Retina (tissue), 1 donor: ENCODE results near the gene TRIO.
"Not testable (repeated sequence)": the region's sequence is repeated elsewhere in the genome, so short reads cannot be mapped to it uniquely, and the experiment has no call there.

ENCODE experiments used
- DNase-seq: peaks from one replicate; pipeline ENCODE4 v3.0.0-alpha.2; 2016

TRIO gene

DNA sequence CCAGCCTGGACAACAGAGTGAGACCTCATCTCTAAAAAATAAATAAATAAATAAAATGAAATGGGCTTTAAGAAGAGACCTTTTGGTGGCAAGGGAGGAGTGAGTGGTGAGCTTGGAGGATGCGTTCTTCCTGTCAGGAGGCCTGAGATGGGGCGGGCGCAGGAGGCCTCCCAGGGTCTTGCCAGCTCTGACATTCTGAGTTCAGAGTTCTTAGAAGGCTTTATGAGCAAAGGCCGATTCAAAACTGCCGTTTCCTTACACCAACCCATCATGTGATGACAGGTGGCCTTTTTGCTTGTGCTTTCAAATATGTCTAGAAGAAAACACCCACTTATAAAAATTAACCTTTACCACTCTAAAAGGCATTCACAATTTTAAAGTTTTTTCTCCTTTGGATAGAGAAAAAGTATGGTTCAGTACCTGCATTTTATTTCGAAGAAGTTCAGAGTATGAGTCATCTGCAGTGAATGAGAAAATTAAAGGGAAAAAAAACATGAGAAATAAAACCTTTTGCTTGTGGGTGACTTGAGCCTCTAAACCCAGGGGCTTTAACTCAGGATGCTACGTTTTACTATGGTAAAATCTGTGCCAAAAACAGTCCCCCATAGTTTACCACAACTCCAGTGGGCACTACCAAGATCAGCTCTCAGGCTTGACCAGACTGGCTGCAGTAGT is 281.0 kb downstream of the TRIO start:
- DNase-seq: no peak

- no peak for DNase-seq
Observed at GRCh38 chr5:14425559-14425958, 282.4 kb downstream of the TRIO start.

DNA sequence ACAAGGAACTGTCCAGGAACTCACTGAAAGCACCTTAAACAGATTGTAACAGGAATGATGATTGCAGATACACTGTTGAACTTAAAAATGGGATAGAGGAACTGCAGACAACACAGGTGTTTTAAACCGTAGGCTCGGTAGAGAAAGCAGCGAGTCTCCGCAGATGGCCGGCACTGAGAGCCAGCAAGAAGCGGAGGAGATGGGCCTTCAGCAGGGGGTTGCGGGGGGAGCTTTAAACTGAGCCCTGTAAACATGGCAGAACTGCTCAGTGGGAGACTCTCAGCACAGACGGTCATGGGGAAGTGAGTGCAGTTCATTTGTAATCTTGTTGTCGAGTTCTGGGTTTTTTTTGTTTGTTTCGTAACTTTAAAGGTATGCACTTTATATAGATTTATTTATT is 283.4 kb downstream of the TRIO start:
- no peak for DNase-seq

- no peak for DNase-seq
Observed at GRCh38 chr5:14428302-14429081, 285.4 kb downstream of the TRIO start.

DNA sequence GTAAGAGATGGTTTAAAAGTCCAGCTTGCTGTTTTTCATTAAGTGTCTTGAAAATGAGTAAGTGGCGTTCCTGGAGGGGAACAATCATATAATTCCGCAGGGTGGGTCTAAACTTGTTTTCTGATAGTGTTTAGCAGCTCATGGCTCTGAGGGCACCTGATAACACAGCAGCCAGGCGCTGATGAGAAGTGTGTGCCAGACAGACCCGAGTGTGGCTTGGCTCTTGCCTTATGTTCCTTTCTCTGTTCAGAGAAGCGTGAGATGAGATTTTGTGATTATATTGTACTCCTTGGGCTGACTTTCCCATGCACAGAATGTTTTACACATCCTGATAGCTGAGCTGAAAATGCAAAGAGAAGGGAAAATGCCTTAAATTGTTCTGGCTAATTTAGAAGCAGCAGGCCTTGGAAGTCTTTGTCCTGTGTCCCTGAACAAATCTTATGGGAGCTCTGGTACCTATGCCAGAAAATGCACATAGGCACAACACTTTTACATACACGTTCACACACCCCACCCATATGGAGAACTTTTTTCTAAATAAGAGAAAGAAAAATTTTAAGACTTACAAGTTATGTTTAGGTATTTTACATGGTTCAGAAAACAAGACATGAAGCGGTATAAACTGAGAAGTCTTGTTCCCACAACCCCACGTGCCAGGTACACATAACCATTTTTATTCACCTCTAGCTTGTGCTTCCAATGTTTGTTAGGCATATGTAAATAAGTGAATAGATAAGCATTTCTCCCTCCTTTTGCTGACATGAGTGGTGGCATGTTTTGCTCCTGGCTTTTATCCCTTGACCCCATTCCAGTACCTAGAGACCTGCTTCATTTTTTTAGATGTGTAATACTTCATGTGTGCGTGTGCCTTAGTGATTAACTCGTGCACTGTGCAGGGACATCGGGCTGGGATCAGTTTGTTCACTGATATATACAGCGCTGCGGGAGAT is 286.2 kb downstream of the TRIO start:
- no peak for DNase-seq

DNA sequence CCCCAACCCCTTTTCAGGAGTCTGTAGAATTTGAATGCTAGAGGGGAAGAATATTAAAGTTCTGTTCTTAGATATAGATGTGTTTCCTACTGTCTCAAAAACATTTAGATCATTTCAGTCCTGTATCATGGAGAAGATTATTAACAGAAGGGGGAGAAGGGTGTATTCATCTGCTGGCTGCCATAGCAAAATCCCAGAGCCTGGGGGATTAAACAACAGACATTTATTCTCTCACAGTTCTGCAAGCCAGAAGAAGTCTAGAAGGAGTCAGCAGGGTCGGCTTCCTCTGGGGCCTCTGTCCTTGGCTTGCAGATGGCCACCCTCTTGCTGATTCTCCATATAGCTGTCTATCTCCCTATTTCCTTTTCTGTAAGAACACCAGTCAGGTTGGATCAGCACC is 288.4 kb downstream of the TRIO start:
- DNase-seq: no peak

DNA sequence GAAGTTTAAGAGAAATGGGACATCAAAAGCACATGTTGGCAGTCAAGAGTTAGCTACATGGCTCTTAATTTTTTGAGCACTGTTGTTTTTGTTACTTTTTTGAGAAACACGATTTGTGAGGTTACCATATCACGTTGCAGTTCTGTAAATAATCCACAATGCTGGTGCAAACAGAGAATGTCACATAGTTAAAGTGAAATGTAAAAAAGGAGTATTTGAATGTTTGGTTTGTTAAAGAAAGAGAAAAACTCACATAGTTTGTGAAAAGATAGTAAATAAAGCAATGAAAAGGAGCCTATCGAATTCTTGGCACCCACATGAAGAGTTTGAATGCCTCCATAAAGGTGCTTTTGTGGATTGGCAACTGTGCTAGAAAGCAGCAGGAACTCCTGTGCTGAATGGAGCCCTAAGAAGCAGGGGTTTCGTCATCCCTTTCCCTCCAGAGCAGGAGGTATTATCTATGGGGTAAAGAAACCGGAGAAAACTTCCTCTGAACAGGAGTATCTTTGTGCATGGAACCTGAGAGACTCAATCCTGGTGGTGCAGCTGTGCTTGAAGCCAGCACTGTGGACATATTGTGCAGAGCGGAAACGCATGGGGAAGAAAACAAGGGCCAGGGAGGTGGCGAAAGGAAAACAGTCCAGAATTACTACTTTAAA is 289.9 kb downstream of the TRIO start:
- DNase-seq: no peak

DNA sequence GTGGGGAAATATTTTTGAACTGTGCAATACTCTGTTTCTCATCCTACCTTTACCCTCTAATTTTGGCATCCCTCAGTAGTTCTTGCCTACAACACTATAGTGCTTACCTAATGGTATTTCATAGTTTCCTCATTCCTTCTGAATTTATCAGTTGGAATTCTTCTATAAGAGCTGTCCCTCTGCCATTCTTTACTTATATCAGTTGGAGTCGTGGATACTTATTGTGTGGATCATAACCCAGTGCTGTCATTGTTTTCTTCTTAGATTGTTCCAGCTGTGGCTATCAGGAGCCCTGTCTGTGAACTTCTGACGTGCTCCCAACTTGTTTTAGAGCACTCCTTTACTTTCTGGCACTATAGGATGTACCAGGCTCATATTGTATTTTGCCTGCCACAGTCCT is 292.3 kb downstream of the TRIO start:
- no peak for DNase-seq

DNA sequence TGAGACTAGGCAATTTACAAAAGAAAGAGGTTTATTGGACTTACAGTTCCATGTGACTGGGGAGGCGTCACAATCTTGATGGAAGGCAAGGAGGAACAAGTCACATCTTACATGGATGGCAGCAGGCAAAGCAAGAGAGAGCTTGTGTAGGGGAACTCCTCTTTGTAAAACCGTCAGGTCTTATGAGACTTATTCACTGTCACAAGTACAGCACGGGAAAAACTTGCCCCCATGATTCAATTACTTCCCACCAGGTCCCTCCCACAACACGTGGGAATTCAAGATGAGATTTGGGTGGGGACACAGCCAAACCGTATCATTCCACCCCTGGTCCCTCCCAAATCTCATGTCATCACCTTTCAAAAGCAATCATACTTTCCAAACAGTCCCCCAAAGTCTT is 293.0 kb downstream of the TRIO start:
- DNase-seq: not testable (repeated sequence)

DNA sequence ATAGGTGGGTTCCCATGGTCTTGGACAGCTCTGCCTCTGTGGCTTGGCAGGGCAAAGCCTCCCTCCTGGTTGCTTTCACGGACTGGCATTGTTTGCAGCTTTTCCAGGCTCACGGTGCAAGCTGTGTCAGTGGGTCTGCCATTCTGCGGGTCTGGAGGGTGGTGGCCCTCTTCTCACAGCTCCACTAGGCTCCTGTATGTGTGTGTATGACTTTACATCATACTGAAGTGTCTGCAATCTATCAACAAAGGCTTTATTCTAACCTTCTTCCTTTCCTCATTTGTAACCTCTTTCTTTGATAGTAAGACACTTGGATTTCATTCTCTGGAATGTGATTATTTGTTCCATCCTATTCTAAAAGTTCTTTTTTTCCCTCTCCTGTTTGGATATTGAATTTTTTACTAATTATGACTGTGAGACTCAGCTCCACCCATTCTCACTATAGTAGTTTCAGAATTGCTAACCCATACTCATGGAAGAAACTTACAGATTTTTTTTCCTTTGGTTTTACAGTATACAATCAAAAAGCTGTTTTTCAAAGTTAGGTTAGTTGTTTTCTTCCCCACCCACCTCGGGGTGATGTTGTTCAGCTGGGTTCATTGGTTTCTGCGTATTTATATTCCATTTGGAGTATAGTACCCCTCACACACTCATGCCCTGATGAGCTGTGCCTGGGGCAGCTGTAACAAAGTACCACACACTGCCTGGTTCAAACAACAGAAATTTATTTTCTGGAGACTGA is 293.8 kb downstream of the TRIO start:
- no peak for DNase-seq

- no peak for DNase-seq
Observed at GRCh38 chr5:14438195-14438606, 295.1 kb downstream of the TRIO start.

DNA sequence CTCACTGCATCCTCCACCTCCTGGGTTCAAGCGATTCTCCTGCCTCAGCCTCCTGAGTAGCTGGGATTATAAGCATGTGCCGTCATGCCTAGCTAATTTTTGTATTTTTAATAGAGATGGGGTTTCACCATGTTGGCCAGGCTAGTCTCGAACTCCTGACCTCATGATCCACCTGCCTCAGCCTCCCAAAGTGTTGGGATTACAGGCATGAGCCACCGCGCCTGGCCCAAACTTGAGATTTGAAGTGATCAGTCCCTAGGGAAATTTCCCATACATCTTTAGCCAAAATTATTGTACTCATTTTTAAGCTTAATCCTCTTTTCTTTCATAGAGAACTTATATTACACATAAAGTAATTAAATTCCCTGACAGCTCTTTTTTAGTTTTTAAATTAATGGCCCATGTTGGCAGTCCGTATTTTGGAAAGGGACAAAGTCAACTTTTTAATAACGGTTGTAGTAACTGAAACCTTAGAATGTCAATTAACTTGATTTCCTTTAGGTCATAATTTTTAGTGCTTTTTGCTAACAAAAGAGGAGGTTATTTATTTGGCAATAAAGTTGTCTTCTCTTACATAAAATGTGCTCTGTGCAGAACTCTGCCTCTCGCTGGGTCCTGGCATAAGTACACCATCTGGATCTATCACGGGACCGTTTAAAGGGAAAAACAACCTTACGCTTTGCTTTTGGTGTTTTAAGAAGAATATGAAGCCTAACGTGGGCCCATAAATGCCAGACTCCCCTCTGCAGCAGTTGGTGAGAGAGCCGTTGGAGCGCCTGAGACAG is 296.1 kb downstream of the TRIO start:
- DNase-seq: no peak

GRCh38 chr5:14440223-14440581 is 297.1 kb downstream of the TRIO start:
- peak; percentile 64 for DNase-seq

GRCh38 chr5:14440582-14441431 is 297.7 kb downstream of the TRIO start:
- DNase-seq: peak; percentile 94

DNA sequence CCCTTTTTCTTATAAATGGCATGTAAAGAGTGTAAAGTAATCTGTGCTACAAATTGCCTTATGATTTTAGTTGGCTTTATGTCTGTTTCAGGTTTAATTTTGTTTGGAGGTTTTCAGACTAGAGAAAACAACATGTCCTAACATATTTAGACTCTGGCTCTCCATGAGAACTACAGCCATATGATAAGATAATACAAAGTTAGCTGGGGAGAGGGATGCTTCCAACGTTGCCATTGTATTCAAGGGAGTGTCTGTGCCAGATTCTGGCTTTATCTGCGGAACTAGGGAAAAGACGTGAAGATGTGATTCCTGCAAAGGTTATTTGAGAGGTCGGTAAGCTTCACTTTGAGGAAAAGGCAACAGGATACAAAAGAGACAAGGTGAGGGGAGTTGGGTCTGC is 298.5 kb downstream of the TRIO start:
- DNase-seq: no peak

GRCh38 chr5:14442536-14442935 is 299.4 kb downstream of the TRIO start:
- no peak for DNase-seq

DNA sequence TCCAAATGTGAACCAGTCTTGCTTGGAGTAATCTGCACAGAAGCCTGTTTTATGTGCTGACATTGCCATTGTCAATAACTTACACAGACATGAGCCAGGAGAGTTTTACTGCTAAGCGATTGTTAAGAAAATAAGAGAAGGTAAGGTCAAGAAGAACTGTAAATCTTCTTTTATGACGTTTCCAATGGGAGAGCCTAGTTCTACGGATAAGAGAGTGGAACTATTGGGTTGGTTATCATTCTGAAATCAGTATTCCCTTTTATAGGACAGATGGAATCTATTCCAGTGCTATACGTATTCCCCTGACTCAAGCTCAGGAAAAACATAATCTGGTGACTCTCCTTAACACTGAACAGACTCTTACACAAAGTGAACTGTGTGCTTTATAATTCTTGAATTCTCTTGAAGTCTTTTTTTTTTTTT is 300.5 kb downstream of the TRIO start:
- no peak for DNase-seq

- no peak for DNase-seq
Observed at GRCh38 chr5:14444161-14444560, 301.0 kb downstream of the TRIO start.

DNA sequence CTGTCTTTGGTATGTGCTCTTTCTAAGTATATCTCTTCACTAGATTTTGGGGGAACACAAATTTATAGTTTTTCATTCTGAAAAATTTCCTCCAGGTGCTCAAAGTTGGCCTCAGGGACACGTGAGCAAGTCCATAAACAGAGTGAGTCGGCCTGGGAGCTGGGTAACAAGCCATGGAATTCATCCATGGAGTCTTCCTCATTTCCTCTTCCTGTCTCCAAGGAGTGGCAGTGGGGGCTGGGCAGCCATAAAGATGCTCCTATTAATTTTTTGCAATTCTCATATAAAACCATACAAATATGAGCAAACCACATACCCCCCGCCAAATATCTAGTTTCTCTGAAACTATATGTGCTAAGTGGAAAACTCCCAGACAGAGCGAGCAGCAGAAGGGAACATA is 301.9 kb downstream of the TRIO start:
- no peak for DNase-seq

- peak; percentile 83 for DNase-seq
Observed at GRCh38 chr5:14445576-14446290, 302.6 kb downstream of the TRIO start.
